Aortic smooth muscle cell (primary cell): ENCODE measurements around the gene STXBP6. TPM values are rescaled to one million over a fixed set of nuclear protein-coding genes. Genes with fewer than 3 reads are reported as not detected.

ENCODE experiments used
- total RNA-seq: library from RNA; depleted of rRNA; stranded (reverse); fragments of >200 nt; gene quantifications from 2 replicates; pipeline ENCODE4 v1.2.3, GENCODE V29; 2014

The STXBP6 gene
- total RNA-seq, result 0.13 TPM in 1 of 2 replicates, not detected in the other

GRCh38 chr14:25049568-25050268 is at the start of gene STXBP6:
TSS of gene STXBP6 (minus strand) at chr14:25050147. CDS start at chr14:24974818, 75,329 bp downstream.

